ENCODE results near the gene SLC13A1.
"Not testable (repeated sequence)": the region's sequence is repeated elsewhere in the genome, so short reads cannot be mapped to it uniquely, and the experiment has no call there.

The SLC13A1 gene

GRCh38 chr7:123096976-123097375, 102.8 kb downstream of the SLC13A1 start:
- POLR2A ChIA-PET (ENCODE audit: low non-redundant PET) = no interaction called here
- no peak overlapping the region for H3K27ac ChIP-seq
- DNase-seq (ENCODE audit: low spot score) = no peak
- CTCF ChIA-PET = no interaction called here
- TF ChIP-seq, protein P1, sequence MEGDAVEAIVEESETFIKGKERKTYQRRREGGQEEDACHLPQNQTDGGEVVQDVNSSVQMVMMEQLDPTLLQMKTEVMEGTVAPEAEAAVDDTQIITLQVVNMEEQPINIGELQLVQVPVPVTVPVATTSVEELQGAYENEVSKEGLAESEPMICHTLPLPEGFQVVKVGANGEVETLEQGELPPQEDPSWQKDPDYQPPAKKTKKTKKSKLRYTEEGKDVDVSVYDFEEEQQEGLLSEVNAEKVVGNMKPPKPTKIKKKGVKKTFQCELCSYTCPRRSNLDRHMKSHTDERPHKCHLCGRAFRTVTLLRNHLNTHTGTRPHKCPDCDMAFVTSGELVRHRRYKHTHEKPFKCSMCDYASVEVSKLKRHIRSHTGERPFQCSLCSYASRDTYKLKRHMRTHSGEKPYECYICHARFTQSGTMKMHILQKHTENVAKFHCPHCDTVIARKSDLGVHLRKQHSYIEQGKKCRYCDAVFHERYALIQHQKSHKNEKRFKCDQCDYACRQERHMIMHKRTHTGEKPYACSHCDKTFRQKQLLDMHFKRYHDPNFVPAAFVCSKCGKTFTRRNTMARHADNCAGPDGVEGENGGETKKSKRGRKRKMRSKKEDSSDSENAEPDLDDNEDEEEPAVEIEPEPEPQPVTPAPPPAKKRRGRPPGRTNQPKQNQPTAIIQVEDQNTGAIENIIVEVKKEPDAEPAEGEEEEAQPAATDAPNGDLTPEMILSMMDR (conservative IDR thresholded peaks at IDR 0.05; ENCODE audit: low read depth) = no peak

DNA sequence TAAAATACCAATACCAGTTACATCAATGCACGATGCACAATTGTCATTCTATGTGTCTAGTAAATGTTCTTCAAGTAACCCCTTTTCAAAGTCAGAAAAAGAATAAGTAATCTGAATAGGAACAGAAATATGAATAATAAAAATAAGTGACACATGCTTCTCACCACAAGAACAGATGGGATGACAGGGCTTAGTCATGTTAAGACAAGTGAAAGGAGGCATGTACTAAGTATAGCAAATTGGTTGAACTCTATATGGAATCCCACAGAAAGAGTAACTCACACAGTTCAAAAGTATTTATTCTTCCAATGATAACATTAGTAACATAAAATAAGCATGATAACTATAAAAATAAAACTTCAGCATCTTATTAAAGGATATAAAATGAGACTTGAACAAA, 103.3 kb downstream of the SLC13A1 start:
- TF ChIP-seq, protein P1 (conservative IDR thresholded peaks at IDR 0.05; ENCODE audit: low read depth) = no peak
- ChIA-PET POLR2A (ENCODE audit: low non-redundant PET) (no interaction called here), CTCF (no interaction called here)
- H3K27ac ChIP-seq = no peak overlapping the region
- no peak for DNase-seq (ENCODE audit: low spot score)

GRCh38 chr7:123090456-123090855, 109.3 kb downstream of the SLC13A1 start:
- no peak for DNase-seq (ENCODE audit: low spot score)
- H3K27ac ChIP-seq = no peak overlapping the region
- ChIA-PET POLR2A (ENCODE audit: low non-redundant PET) (no interaction called here), CTCF (no interaction called here)
- TF ChIP-seq, protein P1 (conservative IDR thresholded peaks at IDR 0.05; ENCODE audit: low read depth) = no peak

DNA sequence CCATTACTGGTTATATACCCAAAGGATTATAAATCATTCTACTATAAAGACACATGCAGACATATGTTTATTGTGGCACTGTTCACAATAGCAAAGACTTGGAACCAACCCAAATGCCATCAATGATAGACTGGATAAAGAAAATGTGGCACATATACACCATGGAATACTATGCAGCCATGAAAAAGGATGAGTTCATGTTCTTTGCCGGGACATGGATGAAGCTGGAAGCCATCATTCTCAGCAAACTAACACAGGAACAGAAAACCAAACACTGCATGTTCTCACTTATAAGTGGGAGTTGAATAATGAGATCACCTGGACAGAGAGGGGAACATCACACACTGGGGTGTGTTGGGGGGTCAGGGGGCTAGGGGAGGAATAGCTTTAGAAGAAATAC, 112.9 kb downstream of the SLC13A1 start:
- H3K27ac ChIP-seq; CTCF ChIA-PET; POLR2A ChIA-PET (ENCODE audit: low non-redundant PET); DNase-seq (ENCODE audit: low spot score): not testable (repeated sequence)

- CTCF ChIA-PET; POLR2A ChIA-PET (ENCODE audit: low non-redundant PET); DNase-seq (ENCODE audit: low spot score); H3K27ac ChIP-seq: not testable (repeated sequence)
These were observed 114.9 kb downstream of the SLC13A1 start for GRCh38 chr7:123084861-123085260.

DNA sequence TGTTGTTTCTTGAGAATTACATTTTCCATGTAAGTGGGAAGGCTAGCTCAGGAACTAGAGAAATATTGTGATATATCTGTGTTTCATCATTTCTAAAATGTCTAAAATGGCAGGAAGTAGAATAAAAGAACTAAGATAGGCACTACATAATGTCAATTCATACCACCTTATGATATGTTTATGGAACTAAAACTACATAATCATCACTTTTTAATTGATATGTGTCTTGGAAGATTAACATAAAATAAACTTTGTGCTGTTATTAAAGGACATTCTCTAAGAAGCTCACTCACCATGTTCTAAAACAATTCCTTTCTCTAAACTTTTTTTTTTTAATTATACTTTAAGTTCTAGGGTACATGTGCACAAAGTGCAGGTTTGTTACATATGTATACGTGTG, 120.7 kb downstream of the SLC13A1 start:
- ChIA-PET CTCF (no interaction called here), POLR2A (ENCODE audit: low non-redundant PET) (no interaction called here)
- TF ChIP-seq, protein P1 (conservative IDR thresholded peaks at IDR 0.05; ENCODE audit: low read depth) = no peak
- DNase-seq (ENCODE audit: low spot score) = no peak
- H3K27ac ChIP-seq = no peak overlapping the region

DNA sequence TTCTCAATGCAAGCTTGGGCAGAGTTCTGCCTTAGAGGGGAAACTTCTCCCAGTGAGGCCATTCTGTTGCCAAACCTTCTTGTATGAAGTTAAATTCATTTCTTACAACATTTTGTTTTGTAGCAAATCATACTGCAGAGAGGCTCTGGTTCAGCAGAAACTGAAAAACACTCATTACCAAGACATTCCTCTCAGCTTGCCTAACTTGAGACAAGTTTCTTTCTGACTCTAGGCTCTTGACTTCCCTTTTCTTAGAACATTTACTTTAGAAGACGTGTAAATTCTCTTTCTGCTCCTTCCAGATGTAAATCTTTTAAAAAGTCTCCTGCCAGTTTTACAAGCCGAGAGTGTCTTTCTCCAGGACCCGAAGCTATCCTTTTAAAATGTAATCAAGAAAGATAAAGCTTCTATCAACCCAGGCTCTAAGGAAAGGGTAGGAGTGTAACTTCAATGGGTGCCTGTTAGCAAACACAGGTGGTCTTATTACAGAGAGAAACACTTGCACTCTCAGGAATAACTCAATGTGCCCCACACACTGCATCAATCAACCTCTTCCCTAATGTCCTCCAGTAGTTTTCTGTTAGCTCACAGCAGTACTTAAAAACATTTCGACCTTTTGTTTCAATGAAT, 123.8 kb downstream of the SLC13A1 start:
- ChIA-PET POLR2A (ENCODE audit: low non-redundant PET) (no interaction called here), CTCF (interaction anchor here (0.6 kb wide), 1 partner anchor 233 kb away, joined by 3 read pairs; no protein-coding TSS in a partner anchor)
- no peak overlapping the region for H3K27ac ChIP-seq
- TF ChIP-seq, protein P1 (conservative IDR thresholded peaks at IDR 0.05; ENCODE audit: low read depth) = no peak
- DNase-seq (ENCODE audit: low spot score) = no peak

Measured in RWPE1 (cell line).